Uterus (tissue), 2 donors: ENCODE data around the gene ARHGEF7.

Experiments used
- CTCF ChIP-seq, 4 experiments: fragments of 200-600 bp in 2 of 4; fragments of 450-650 bp in 2 of 4; sonication (generic) in 2 of 4; IDR thresholded peaks; one replicate each; pipeline ENCODE4 v1.5.1; 2016 to 2019; ENCODE audit warnings: antibody characterized with exemption in 4 of 4, mild to moderate bottlenecking in 2 of 4, moderate library complexity in 1 of 4
- POLR2A ChIP-seq, 2 donors: fragments of 450-650 bp; IDR thresholded peaks; one replicate each; pipeline ENCODE4 v1.6.1; 2016; ENCODE audit warnings: antibody characterized with exemption in 2 of 2, mild to moderate bottlenecking in 1 of 2, moderate library complexity in 1 of 2

DNA sequence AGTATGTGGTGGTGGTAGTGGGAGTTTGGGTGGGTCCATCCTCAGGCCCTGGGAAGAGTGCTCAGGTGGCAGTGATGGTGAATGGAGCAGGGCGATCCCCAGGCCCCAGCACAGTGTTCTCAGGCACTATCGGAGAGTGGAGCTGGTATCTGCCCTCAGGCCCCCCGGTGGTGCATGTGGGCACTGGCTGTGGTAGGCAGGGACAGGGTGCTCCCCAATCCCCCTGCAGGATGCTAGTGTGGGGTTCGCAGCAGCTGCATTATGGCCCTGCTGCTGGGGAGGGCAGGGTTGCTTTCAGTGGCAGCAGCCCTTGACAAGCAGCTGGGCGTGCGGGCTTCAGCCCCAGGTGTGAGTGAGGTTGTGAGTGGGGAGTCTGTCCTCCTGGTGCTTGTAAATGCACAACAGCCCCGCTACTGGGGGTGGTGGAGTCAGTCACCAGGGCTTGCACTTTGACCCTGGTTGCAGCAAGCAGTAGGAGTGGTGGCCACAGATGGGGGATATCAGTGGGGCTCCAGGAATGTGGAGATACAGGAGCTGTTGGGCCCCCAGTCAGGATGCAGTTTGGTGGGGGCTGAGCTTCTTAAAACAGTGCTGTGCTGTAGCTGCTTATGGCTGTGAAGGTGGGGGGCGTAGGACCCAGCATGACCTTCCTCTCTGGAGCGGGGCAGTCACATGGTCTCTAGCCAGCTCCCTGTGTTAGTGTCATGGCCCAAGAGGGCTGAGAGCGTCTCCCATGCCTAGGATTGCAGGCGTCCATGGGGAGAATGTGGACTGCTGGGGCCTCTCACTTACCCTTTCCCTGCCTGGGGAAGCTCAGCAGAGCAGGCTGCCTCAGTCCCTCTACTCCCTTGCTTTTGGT, 38.7 kb upstream of the ARHGEF7 start:
- no peak for TF ChIP-seq CTCF (IDR thresholded peaks at IDR 0.05)
- no peak for TF ChIP-seq POLR2A (IDR thresholded peaks at IDR 0.05)
